HCT116 (cell line): ENCODE measurements around the gene XRCC3. TPM values are rescaled to one million over a fixed set of nuclear protein-coding genes. Genes with fewer than 3 reads are reported as not detected.

Source experiments
- ATAC-seq: fragments of 200-7000 bp; cut with Tn5 transposase; 2 replicates; pipeline ENCODE4 v1.9.1; 2020; ENCODE audit warnings: mild to moderate bottlenecking, moderate library complexity
- BruUV-seq: library from RNA; stranded (reverse); fragments of 400-500 nt; replicated peaks from 2 replicates; lab custom pipeline; 2021; lab: Mats Ljungman, UMichigan
- CTCF ChIA-PET: fragments of 300-600 bp; sonication (Branson Sonifier 250); formaldehyde crosslinking; loops from one replicate; lab custom pipeline; 2021; ENCODE audit warnings: antibody characterized with exemption; lab: Charles Lee
- POLR2A ChIA-PET: fragments of 300-600, 350-600 bp; sonication (Branson Sonifier 250); formaldehyde crosslinking; loops from one replicate; lab custom pipeline; 2021; ENCODE audit warnings: antibody characterized with exemption; lab: Charles Lee
- RAD21 ChIA-PET, 2 experiments: fragments of 300-600 bp; sonication (Branson Sonifier 250); formaldehyde crosslinking; loops; one replicate each; lab custom pipeline; 2023; ENCODE audit warnings: low total read pairs in 2 of 2; ENCODE audit not compliant: uncharacterized antibody in 2 of 2, unreplicated experiment in 2 of 2, low non-redundant PET in 1 of 2; lab: Charles Lee
- DNase-seq: peaks from one replicate; pipeline ENCODE4 v3.0.0-alpha.2; 2010; ENCODE audit warnings: low read depth, low spot score
- H2AFZ ChIP-seq: fragments of 200-600 bp; shearing (Covaris generic), sonication (generic); 2 replicates; pipeline ENCODE4 v1.6.1; 2017; ENCODE audit warnings: low read depth, mixed run types, mixed read lengths, antibody characterized with exemption, low read length; ENCODE audit not compliant: poor library complexity, severe bottlenecking
- H3K27ac ChIP-seq: 2 replicates; pipeline ENCODE4 v1.5.1; 2012; ENCODE audit warnings: low read depth, low read length
- H3K27me3 ChIP-seq: fragments of 200-600 bp; sonication (generic); 2 replicates; pipeline ENCODE4 v1.6.1; 2016; ENCODE audit warnings: mixed run types, low read length, mixed read lengths; ENCODE audit not compliant: insufficient read depth
- H3K36me3 ChIP-seq, 2 experiments: fragments of 200-500 bp in 1 of 2; fragments of 200-600 bp in 1 of 2; sonication (Bioruptor generic) in 1 of 2; sonication (generic) in 1 of 2; 2 replicates each; pipeline versions ENCODE4 v1.5.1 to v1.6.1; 2014 to 2016; ENCODE audit warnings: low read length in 2 of 2, inconsistent platforms in 1 of 2, mixed read lengths in 1 of 2, mixed run types in 1 of 2; ENCODE audit not compliant: insufficient read depth in 2 of 2, control insufficient read depth in 1 of 2
- H3K4me1 ChIP-seq, 2 experiments: fragments of 200-600 bp in 1 of 2; sonication (generic) in 1 of 2; 2 replicates each; pipeline versions ENCODE4 v1.5.1 to v1.6.1; 2012 to 2017; ENCODE audit warnings: low read length in 2 of 2, inconsistent platforms in 1 of 2, mild to moderate bottlenecking in 1 of 2, mixed read lengths in 1 of 2, mixed run types in 1 of 2, moderate library complexity in 1 of 2; ENCODE audit not compliant: insufficient read depth in 2 of 2, control insufficient read depth in 1 of 2
- H3K4me2 ChIP-seq: fragments of 200-600 bp; sonication (generic); 2 replicates; pipeline ENCODE4 v1.6.1; 2017; ENCODE audit warnings: mixed run types, low read length, mixed read lengths
- H3K4me3 ChIP-seq, 2 experiments: fragments of 200-600 bp in 1 of 2; sonication (generic) in 1 of 2; replicated peaks in 1 of 2; 2 replicates each; pipeline ENCODE4 v1.5.1; 2011 to 2016; ENCODE audit warnings: low read length in 2 of 2, control low read depth in 1 of 2, low read depth in 1 of 2, mild to moderate bottlenecking in 1 of 2, mixed read lengths in 1 of 2, mixed run types in 1 of 2
- H3K79me2 ChIP-seq: fragments of 200-600 bp; sonication (generic); 2 replicates; pipeline ENCODE4 v1.6.1; 2017; ENCODE audit warnings: mild to moderate bottlenecking, mixed run types, low read length, moderate library complexity, mixed read lengths; ENCODE audit not compliant: insufficient read depth
- H3K9ac ChIP-seq: fragments of 200-600 bp; sonication (generic); 2 replicates; pipeline ENCODE4 v1.6.1; 2016; ENCODE audit warnings: low read length, mixed read lengths
- H3K9me2 ChIP-seq: fragments of 200-600 bp; sonication (generic), shearing (Covaris generic); 2 replicates; pipeline ENCODE4 v1.6.1; 2017; ENCODE audit warnings: mixed run types, mild to moderate bottlenecking, moderate library complexity; ENCODE audit not compliant: insufficient read depth
- H3K9me3 ChIP-seq, 2 experiments: fragments of 200-500 bp in 1 of 2; fragments of 200-600 bp in 1 of 2; sonication (Bioruptor generic) in 1 of 2; sonication (generic) in 1 of 2; 2 replicates each; pipeline ENCODE4 v1.6.1; 2014 to 2017; ENCODE audit warnings: low read length in 2 of 2, mixed read lengths in 2 of 2, inconsistent platforms in 1 of 2, low read depth in 1 of 2, mild to moderate bottlenecking in 1 of 2, mixed run types in 1 of 2, moderate library complexity in 1 of 2; ENCODE audit not compliant: control insufficient read depth in 1 of 2, insufficient read depth in 1 of 2
- H4K20me1 ChIP-seq: fragments of 200-600 bp; sonication (generic), shearing (Covaris generic); 2 replicates; pipeline ENCODE4 v1.6.1; 2017; ENCODE audit warnings: mixed run types, mild to moderate bottlenecking, moderate library complexity; ENCODE audit not compliant: insufficient read depth
- CEBPB ChIP-seq: IDR thresholded peaks from 2 replicates; pipeline ENCODE4 v1.6.1; 2012; ENCODE audit warnings: low read depth
- ELF1 ChIP-seq: IDR thresholded peaks from 2 replicates; pipeline ENCODE4 v1.6.1; 2012; ENCODE audit warnings: low read depth, borderline replicate concordance
- EZH2phosphoT487 ChIP-seq: fragments of 200-600 bp; IDR thresholded peaks from 2 replicates; pipeline ENCODE4 v1.6.1; 2018; ENCODE audit warnings: antibody characterized with exemption, borderline replicate concordance
- JUND ChIP-seq: IDR thresholded peaks from 2 replicates; pipeline ENCODE4 v1.6.1; 2012
- POLR2AphosphoS5 ChIP-seq: IDR thresholded peaks from 2 replicates; pipeline ENCODE4 v1.6.1; 2011; ENCODE audit warnings: mild to moderate bottlenecking, low read depth, low read length, moderate library complexity
- SIN3A ChIP-seq: IDR thresholded peaks from 2 replicates; pipeline ENCODE4 v1.6.1; 2012; ENCODE audit warnings: low read depth
- SP1 ChIP-seq: IDR thresholded peaks from 2 replicates; pipeline ENCODE4 v1.6.1; 2012; ENCODE audit warnings: low read depth
- YY1 ChIP-seq: IDR thresholded peaks from 2 replicates; pipeline ENCODE4 v1.6.1; 2011; ENCODE audit warnings: low read length, low read depth, moderate library complexity, mild to moderate bottlenecking; ENCODE audit not compliant: insufficient replicate concordance; ENCODE audit errors: extremely low read depth
- ZBTB33 ChIP-seq: IDR thresholded peaks from 2 replicates; pipeline ENCODE4 v1.6.1; 2011; ENCODE audit warnings: mild to moderate bottlenecking, low read length, moderate library complexity; ENCODE audit not compliant: insufficient replicate concordance; ENCODE audit errors: extremely low read depth
- ZFX ChIP-seq: fragments of 450-650 bp; IDR thresholded peaks from 2 replicates; pipeline ENCODE4 v1.6.1; 2017
- intact Hi-C: fragments of 100-400 bp; cut with micrococcal nuclease; formaldehyde crosslinking; loops from 2 replicates; pipeline ENCODE4 v1.10.0; 2022
- total RNA-seq: library from RNA; stranded (reverse); gene quantifications from one replicate; pipeline ENCODE4 v1.2.1, GENCODE V29; 2021; ENCODE audit not compliant: unreplicated experiment

Gene XRCC3
- total RNA-seq, 1 experiment from 2014 or later, result 48.7 TPM

- CTCF ChIA-PET, result no interaction called here
- no peaks in the 10 kb centered on the region for H4K20me1 ChIP-seq
- no peaks in the 10 kb centered on the region for H3K27me3 ChIP-seq
- H3K9ac ChIP-seq, result no peak overlapping the region
- ATAC-seq (no peak), DNase-seq (no peak)
- H3K9me3 ChIP-seq, result no peaks in the 10 kb centered on the region
- H2AFZ ChIP-seq, result no peak overlapping the region
- H3K9me2 ChIP-seq, result no peaks in the 10 kb centered on the region
- H3K4me2 ChIP-seq, result no peak overlapping the region
- no peak overlapping the region for H3K4me3 ChIP-seq
- H3K79me2 ChIP-seq, result peaks cover 20% of the 10 kb centered on the region; the same call in 1 of the 2 replicates
- H3K27ac ChIP-seq, result no peak overlapping the region
- intact Hi-C loops, result no loop called here
- POLR2A ChIA-PET, result no interaction called here
- peaks cover 0 to 12% of the 10 kb centered on the region in 2 experiments; a peak in 2 of 4 replicates for H3K36me3 ChIP-seq
- RAD21 ChIA-PET, result no interaction called here
- BruUV-seq, result no TSS peak
- peaks cover 0 to 8% of the 10 kb centered on the region in 2 experiments; a peak in 2 of 4 replicates for H3K4me1 ChIP-seq
- TF ChIP-seq YY1 (no peak), ZFX (no peak), ELF1 (no peak), EZH2phosphoT487 (no peak), CEBPB (no peak), POLR2AphosphoS5 (no peak), SIN3A (no peak)
Measured at GRCh38 chr14:103727313-103727980, 12.2 kb upstream of the XRCC3 start.

GRCh38 chr14:103726474-103726873, 11.2 kb upstream of the XRCC3 start:
- CTCF ChIA-PET, result no interaction called here
- H3K9me3 ChIP-seq, result no peaks in the 10 kb centered on the region
- DNase-seq (no peak), ATAC-seq (no peak)
- H3K4me2 ChIP-seq, result no peak overlapping the region
- intact Hi-C loops, result no loop called here
- H3K4me1 ChIP-seq, result peaks cover 9 to 17% of the 10 kb centered on the region in 2 experiments
- H3K27ac ChIP-seq, result no peak overlapping the region
- H3K9ac ChIP-seq, result no peak overlapping the region
- no peaks in the 10 kb centered on the region for H3K9me2 ChIP-seq
- RAD21 ChIA-PET, result no interaction called here
- no peaks in the 10 kb centered on the region for H3K27me3 ChIP-seq
- no peak overlapping the region for H3K4me3 ChIP-seq
- no peaks in the 10 kb centered on the region for H4K20me1 ChIP-seq
- peaks cover 26% of the 10 kb centered on the region for H3K79me2 ChIP-seq
- POLR2A ChIA-PET, result no interaction called here
- TF ChIP-seq ZBTB33 (no peak), JUND (no peak), SP1 (no peak), ZFX (no peak)
- TF ChIP-seq, all 23 proteins: peak for 0
- BruUV-seq, result no TSS peak
- H2AFZ ChIP-seq, result no peak overlapping the region
- H3K36me3 ChIP-seq, result peaks cover 0 to 9% of the 10 kb centered on the region in 2 experiments; a peak in 2 of 4 replicates
